NT2/D1 (cell line): ENCODE data around the gene TSPAN5.

Source experiments
- YY1 ChIP-seq: IDR thresholded peaks from 2 replicates; pipeline ENCODE4 v1.6.1; 2011; ENCODE audit not compliant: insufficient read length, insufficient read depth
- ZNF274 ChIP-seq: IDR thresholded peaks from 2 replicates; pipeline ENCODE4 v1.6.1; 2011; ENCODE audit warnings: mild to moderate bottlenecking, low read depth, low read length

- TF ChIP-seq ZNF274 (no peak), YY1 (no peak)
These were observed 75.1 kb downstream of the TSPAN5 start for GRCh38 chr4:98583265-98583664.
